Measurements from ENCODE around the gene PRAMEF12. TPM values are rescaled to one million over a fixed set of nuclear protein-coding genes. Genes with fewer than 3 reads are reported as not detected.

PRAMEF12 gene
- total and polyA plus RNA-seq, 7 donors, result not detected

- H3K4me3 ChIP-seq, result no peak overlapping the region
- 80 to 100% (median 95%) methylated on average over 1 of the region's 1 CpG for WGBS, 3 donors
- H3K27ac ChIP-seq, result no peak overlapping the region
- H3K36me3 ChIP-seq (ENCODE audit: insufficient read depth in 1 of 2, low read depth in 1 of 2), result no peaks in the 10 kb centered on the region
- H3K4me1 ChIP-seq, result no peaks in the 10 kb centered on the region
- no peak for ATAC-seq
- intact Hi-C loops (cut with DNase I), result no loop called here
- TF ChIP-seq CTCF (IDR thresholded peaks at IDR 0.05), result no peak
- H3K9me3 ChIP-seq, result no peaks in the 10 kb centered on the region
- DNase-seq, result no peak
- peaks cover 0 to 12% (median 0%) of the 10 kb centered on the region in 3 donors for H3K27me3 ChIP-seq (ENCODE audit: insufficient read depth in 3 of 3, low read length in 2 of 3)
Measured at GRCh38 chr1:12738934-12739333, 34.6 kb upstream of the PRAMEF12 start.

GRCh38 chr1:12739613-12740012, 33.9 kb upstream of the PRAMEF12 start:
- no peak for ATAC-seq
- intact Hi-C loops (cut with DNase I), result no loop called here
- WGBS, 3 donors, result 73 to 80% (median 75%) methylated on average over 5 of the region's 5 CpGs

GRCh38 chr1:12741946-12742345, 31.6 kb upstream of the PRAMEF12 start:
- H3K4me3 ChIP-seq, result no peak overlapping the region
- WGBS, 3 donors, result 71 to 85% (median 78%) methylated on average over 3 of the region's 3 CpGs
- intact Hi-C loops (cut with DNase I), result no loop called here
- no peaks in the 10 kb centered on the region for H3K4me1 ChIP-seq
- H3K9me3 ChIP-seq, result no peaks in the 10 kb centered on the region
- no peak for TF ChIP-seq CTCF (IDR thresholded peaks at IDR 0.05)
- H3K27ac ChIP-seq, result no peak overlapping the region
- ATAC-seq (no peak), DNase-seq (no peak)
- H3K36me3 ChIP-seq (ENCODE audit: insufficient read depth in 1 of 2, low read depth in 1 of 2), result no peaks in the 10 kb centered on the region
- peaks cover 0 to 5% (median 0%) of the 10 kb centered on the region in 3 donors for H3K27me3 ChIP-seq (ENCODE audit: insufficient read depth in 3 of 3, low read length in 2 of 3)

More at GRCh38 chr1:12739613-12740012, 33.9 kb upstream of the PRAMEF12 start:
- H3K36me3 ChIP-seq (ENCODE audit: insufficient read depth in 1 of 2, low read depth in 1 of 2), result no peaks in the 10 kb centered on the region
- H3K27ac ChIP-seq, result no peak overlapping the region
- TF ChIP-seq CTCF (IDR thresholded peaks at IDR 0.05), result no peak
- no peak for DNase-seq
- peaks cover 0 to 12% (median 0%) of the 10 kb centered on the region in 3 donors for H3K27me3 ChIP-seq (ENCODE audit: insufficient read depth in 3 of 3, low read length in 2 of 3)
- no peaks in the 10 kb centered on the region for H3K4me1 ChIP-seq
- no peak overlapping the region for H3K4me3 ChIP-seq
- H3K9me3 ChIP-seq, result no peaks in the 10 kb centered on the region

DNA sequence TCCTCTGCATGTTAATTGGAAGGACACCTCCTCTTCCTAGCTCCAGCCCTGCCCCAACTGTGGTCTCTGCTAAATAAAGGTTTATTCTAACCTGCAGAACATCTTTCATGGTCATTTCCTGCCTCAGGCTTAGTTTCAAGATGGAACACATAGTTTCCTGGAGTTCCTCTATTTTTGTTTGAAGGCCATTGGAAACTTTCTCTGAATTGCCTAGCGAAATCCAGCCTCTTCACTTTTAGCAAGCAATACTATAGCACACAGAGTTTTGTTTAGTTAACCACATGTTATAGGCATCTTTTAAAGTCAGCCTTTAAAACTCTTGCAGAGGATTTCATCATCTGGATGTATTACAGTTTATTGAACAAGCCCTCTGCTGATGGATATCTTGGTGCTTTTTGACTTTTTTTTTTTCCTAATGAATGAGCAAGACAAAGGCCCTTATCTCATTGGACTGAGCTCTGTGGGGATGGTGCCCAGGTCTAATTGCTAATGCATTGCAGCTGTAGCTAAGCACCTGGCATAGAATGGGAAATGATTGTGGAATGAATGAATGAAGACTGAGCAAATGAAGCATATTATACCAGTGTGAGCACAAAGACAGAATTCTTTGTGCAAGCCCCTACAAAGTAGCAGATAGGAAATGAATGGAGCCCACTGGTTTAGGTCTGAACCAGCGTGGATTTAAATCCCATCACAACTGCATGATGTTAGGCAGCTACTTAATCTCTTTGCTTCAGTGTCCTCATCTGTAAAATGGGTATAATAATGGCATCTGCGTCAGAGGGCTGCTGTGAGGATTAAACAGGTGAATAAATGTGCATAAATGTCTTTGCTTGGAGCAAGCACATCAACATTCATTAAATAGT, 28.2 kb upstream of the PRAMEF12 start:
- H3K27ac ChIP-seq, result no peak overlapping the region
- peaks cover 21% of the 10 kb centered on the region for H3K9me3 ChIP-seq
- no peaks in the 10 kb centered on the region for H3K36me3 ChIP-seq (ENCODE audit: insufficient read depth in 1 of 2, low read depth in 1 of 2)
- peaks cover 0 to 4% (median 0%) of the 10 kb centered on the region in 3 donors for H3K27me3 ChIP-seq (ENCODE audit: insufficient read depth in 3 of 3, low read length in 2 of 3)
- no peak for TF ChIP-seq CTCF (IDR thresholded peaks at IDR 0.05)
- no peak overlapping the region for H3K4me3 ChIP-seq
- no peaks in the 10 kb centered on the region for H3K4me1 ChIP-seq
- DNase-seq (no peak), ATAC-seq (no peak)
- intact Hi-C loops (cut with DNase I), result no loop called here
- 70 to 81% (median 80%) methylated on average over 3 of the region's 3 CpGs for WGBS, 3 donors

All from psoas muscle (tissue), 8 donors.